ENCODE data around the gene TOP2A.
A peak's percentile ranks its signal among the peaks of the same experiment; 100 is the strongest.

The TOP2A gene

DNA sequence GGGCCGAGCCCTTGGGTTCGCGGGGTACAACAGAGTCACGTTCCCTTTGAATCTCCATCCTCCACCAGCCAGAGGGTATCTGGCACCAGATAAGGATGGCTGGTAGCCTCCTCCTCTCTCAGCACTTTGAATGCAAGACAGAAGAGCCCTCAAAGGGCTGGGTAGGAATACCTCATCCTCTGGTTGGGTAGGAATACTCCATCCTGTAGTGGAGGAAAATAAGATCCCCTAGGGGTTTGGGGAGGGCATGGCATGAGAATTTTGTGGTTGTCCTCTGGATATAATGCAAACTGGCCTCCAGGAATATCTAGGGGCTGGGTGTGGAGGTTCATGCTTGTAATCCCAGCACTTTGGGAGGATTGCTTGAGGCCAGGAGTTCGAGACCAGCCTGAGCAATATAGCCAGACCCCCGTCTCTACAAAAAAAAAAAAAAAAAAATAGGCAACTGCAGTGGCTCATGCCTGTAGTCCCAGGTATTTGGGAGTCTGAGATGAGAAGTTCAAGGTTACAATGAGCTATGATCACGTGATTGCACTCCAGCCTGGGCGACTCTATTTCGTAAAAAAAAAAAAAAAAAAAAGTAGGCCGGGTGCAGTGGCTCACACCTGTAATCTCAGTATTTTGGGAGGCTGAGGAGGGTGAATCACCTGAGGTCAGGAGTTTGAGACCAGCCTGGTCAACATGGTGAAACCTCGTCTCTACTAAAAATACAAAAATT, 28.2 kb upstream of the TOP2A start:
- Histone ChIP-seq H3K9ac (ENCODE audit: low read length in 5 of 5) (peak overlapping the region; percentile 79 to 99 (median 84)), H3K27ac (ENCODE audit: low read depth, low read length) (peak overlapping the region; percentile 94), H3K4me3 (ENCODE audit: low read depth in 1 of 5, low read length in 5 of 5) (peak overlapping the region; percentile 80 to 98 (median 93)), H3K27me3 (ENCODE audit: control insufficient read depth in 5 of 5, insufficient read depth in 4 of 5, low read length in 5 of 5) (no peaks in the 10 kb centered on the region), H3K36me3 (ENCODE audit: control insufficient read depth in 5 of 5, insufficient read depth in 5 of 5, low read length in 5 of 5) (peaks cover 0 to 9% (median 6%) of the 10 kb centered on the region in 5 donors), H3K9me3 (ENCODE audit: control insufficient read depth in 5 of 5, low read length in 5 of 5) (no peaks in the 10 kb centered on the region), H3K4me1 (ENCODE audit: control insufficient read depth in 5 of 5, insufficient read depth in 5 of 5, low read length in 5 of 5) (peaks cover 24 to 83% (median 77%) of the 10 kb centered on the region in 5 donors)

DNA sequence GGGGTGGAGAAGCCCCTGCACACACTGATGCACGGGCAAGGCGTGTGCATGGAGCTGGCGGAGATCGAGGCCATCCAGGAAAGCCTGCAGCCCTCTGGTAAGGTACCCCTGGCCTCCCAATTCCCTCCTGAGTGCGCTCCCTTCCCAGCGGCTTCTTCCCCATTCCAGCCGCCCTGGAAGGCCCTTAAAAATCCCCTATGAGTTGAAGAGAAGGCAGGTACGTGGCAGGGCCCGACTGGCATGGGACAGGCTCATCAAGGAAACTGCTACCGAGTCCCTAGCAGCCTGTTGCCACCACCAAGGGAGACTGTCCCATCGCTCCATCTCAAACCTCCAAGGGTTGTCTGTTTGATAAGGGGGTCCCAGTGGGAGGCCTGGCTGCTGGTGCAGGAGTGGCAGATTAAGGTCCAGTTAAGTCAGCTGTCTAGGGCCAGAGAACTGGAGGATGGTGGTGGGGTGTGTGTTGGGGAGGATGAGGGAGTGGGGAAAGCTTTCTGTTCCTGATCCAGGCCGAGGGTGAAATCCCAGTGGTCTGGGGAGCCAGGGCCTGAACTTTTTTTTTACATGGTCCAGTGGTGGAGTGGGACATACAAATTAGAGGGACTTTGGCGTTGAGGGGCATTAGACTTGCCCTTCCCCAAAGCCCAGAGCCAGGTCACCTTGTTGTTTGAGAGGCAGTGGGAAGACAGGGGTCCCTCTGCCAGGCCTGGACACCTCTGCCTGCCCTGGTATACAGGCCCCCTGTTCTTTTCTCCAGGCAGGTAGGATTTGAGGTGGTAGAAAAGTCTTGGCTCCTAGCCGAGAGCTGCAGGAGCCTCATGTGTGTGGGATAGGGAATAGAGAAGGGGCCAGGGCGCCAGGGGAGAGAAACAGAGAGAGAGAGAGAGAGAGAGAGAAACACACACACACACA, 26.5 kb upstream of the TOP2A start:
- H3K27ac ChIP-seq (ENCODE audit: low read depth, low read length): peak overlapping the region; percentile 94

DNA sequence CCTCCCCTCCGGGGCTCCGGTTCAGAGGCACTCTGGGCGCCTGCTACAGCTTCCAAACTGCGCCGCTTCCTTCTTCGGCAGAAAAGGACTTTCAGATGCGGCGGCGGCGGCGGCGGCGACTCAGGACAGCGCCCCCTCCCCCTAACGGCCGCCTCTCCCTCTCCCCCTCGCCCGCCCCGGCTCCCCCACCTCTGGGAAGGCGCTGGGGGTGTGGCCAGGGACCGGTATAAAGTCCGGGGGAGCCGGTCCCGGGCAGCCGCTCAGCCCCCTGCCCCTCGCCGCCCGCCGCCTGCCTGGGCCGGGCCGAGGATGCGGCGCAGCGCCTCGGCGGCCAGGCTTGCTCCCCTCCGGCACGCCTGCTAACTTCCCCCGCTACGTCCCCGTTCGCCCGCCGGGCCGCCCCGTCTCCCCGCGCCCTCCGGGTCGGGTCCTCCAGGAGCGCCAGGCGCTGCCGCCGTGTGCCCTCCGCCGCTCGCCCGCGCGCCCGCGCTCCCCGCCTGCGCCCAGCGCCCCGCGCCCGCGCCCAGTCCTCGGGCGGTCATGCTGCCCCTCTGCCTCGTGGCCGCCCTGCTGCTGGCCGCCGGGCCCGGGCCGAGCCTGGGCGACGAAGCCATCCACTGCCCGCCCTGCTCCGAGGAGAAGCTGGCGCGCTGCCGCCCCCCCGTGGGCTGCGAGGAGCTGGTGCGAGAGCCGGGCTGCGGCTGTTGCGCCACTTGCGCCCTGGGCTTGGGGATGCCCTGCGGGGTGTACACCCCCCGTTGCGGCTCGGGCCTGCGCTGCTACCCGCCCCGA, 25.7 kb upstream of the TOP2A start, which contains the start of gene IGFBP4:
TSS of gene IGFBP4 (plus strand) at position 255 of the 792 bp plus-strand sequence. CDS start at position 541, 286 bp downstream.
- Histone ChIP-seq H3K9ac (ENCODE audit: low read length in 5 of 5) (peak within 1 kb of the TSS; percentile 79 to 99 (median 84)), H3K4me1 (ENCODE audit: control insufficient read depth in 5 of 5, insufficient read depth in 5 of 5, low read length in 5 of 5) (peaks cover 10 to 60% (median 54%) of the 10 kb centered on the region in 5 donors), H3K4me3 (ENCODE audit: low read depth in 1 of 5, low read length in 5 of 5) (peak within 1 kb of the TSS; percentile 80 to 98 (median 93)), H3K9me3 (ENCODE audit: control insufficient read depth in 5 of 5, low read length in 5 of 5) (no peaks in the 10 kb centered on the region), H3K27ac (ENCODE audit: low read depth, low read length) (peak within 1 kb of the TSS; percentile 94), H3K27me3 (ENCODE audit: control insufficient read depth in 5 of 5, insufficient read depth in 4 of 5, low read length in 5 of 5) (no peaks in the 10 kb centered on the region), H3K36me3 (ENCODE audit: control insufficient read depth in 5 of 5, insufficient read depth in 5 of 5, low read length in 5 of 5) (peaks cover 0 to 6% (median 3%) of the 10 kb centered on the region in 5 donors)

More for the DNA sequence above, 26.5 kb upstream of the TOP2A start:
- peak overlapping the region; percentile 79 to 99 (median 84) for H3K9ac ChIP-seq (ENCODE audit: low read length in 5 of 5)
- no peaks in the 10 kb centered on the region for H3K27me3 ChIP-seq (ENCODE audit: control insufficient read depth in 5 of 5, insufficient read depth in 4 of 5, low read length in 5 of 5)
- peaks cover 16 to 69% (median 62%) of the 10 kb centered on the region in 5 donors for H3K4me1 ChIP-seq (ENCODE audit: control insufficient read depth in 5 of 5, insufficient read depth in 5 of 5, low read length in 5 of 5)
- H3K36me3 ChIP-seq (ENCODE audit: control insufficient read depth in 5 of 5, insufficient read depth in 5 of 5, low read length in 5 of 5): peaks cover 0 to 9% (median 6%) of the 10 kb centered on the region in 5 donors
- H3K4me3 ChIP-seq (ENCODE audit: low read depth in 1 of 5, low read length in 5 of 5): peak overlapping the region; percentile 80 to 98 (median 93)
- no peaks in the 10 kb centered on the region for H3K9me3 ChIP-seq (ENCODE audit: control insufficient read depth in 5 of 5, low read length in 5 of 5)

DNA sequence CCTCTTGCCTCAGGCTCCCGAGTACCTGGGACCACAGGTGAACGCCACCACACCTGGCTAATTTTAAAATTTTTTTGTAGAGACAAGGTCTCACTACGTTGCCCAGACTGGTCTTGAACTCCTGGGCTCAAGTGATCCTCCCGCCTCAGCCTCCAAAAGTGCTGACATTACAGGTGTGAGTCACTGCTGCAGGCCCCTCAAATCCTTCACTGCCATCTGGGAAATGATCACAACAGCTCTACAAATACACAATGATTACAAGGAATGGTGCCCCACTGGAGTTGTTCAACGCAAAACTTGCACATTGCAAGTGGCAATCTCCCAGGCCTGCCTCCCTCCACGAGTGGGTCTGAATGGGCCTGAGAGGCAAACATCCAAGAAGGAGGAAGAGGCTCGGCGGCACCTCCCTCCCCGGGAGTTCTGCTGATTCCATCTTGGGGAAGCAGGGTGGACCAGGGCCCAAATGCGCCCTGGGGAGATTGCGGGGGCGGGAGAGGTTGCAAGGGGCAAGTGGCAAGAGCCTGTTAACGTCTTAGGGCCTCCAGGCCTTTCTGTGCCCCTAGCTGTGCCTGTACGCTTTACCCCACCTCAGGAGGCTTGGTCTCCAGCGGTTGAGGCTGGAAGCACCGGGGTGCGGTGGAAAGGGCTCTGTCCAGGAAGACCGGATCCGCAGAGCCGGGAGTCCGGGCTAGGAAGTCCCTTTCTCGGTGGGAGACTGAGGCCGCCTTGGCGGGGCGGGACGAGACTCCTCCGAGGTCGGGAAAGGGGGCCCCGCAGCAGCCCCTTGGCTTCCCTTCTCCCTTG, 24.9 kb upstream of the TOP2A start:
- peak overlapping the region; percentile 19 to 74 (median 73) for H3K9ac ChIP-seq (ENCODE audit: low read length in 5 of 5)
- no peaks in the 10 kb centered on the region for H3K27me3 ChIP-seq (ENCODE audit: control insufficient read depth in 5 of 5, insufficient read depth in 4 of 5, low read length in 5 of 5)
- no peaks in the 10 kb centered on the region for H3K9me3 ChIP-seq (ENCODE audit: control insufficient read depth in 5 of 5, low read length in 5 of 5)
- H3K4me3 ChIP-seq (ENCODE audit: low read depth in 1 of 5, low read length in 5 of 5): peak overlapping the region; percentile 42 to 98 (median 71)
- peak overlapping the region; percentile 89 for H3K27ac ChIP-seq (ENCODE audit: low read depth, low read length)
- peaks cover 6 to 55% (median 48%) of the 10 kb centered on the region in 5 donors for H3K4me1 ChIP-seq (ENCODE audit: control insufficient read depth in 5 of 5, insufficient read depth in 5 of 5, low read length in 5 of 5)
- peaks cover 0 to 6% (median 2%) of the 10 kb centered on the region in 5 donors for H3K36me3 ChIP-seq (ENCODE audit: control insufficient read depth in 5 of 5, insufficient read depth in 5 of 5, low read length in 5 of 5)

DNA sequence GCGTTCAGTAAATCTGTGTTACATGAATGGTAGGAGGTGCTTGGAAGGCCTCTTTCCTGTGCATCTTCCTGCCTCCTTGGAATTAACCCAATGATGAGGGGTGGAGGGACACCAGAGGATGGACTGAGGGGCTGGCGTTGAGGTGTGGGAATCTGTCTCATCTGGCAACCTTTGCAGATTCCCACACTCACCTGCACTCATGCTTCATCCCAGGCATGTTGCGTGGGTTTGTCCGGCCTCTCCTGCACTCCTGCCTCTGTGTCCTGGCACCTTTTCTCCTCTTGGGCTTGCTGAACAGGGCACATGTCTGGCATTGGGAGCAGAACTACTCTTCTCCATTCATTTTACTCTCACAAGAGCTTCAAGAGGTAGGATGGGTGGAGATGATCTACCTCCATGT, 22.5 kb upstream of the TOP2A start:
- Histone ChIP-seq H3K36me3 (ENCODE audit: control insufficient read depth in 5 of 5, insufficient read depth in 5 of 5, low read length in 5 of 5) (no peaks in the 10 kb centered on the region), H3K27me3 (ENCODE audit: control insufficient read depth in 5 of 5, insufficient read depth in 4 of 5, low read length in 5 of 5) (no peaks in the 10 kb centered on the region), H3K4me1 (ENCODE audit: control insufficient read depth in 5 of 5, insufficient read depth in 5 of 5, low read length in 5 of 5) (peaks cover 5 to 41% (median 36%) of the 10 kb centered on the region in 5 donors), H3K9me3 (ENCODE audit: control insufficient read depth in 5 of 5, low read length in 5 of 5) (no peaks in the 10 kb centered on the region), H3K27ac (ENCODE audit: low read depth, low read length) (no peak overlapping the region), H3K4me3 (ENCODE audit: low read depth in 1 of 5, low read length in 5 of 5) (no peak overlapping the region), H3K9ac (ENCODE audit: low read length in 5 of 5) (no peak overlapping the region)

DNA sequence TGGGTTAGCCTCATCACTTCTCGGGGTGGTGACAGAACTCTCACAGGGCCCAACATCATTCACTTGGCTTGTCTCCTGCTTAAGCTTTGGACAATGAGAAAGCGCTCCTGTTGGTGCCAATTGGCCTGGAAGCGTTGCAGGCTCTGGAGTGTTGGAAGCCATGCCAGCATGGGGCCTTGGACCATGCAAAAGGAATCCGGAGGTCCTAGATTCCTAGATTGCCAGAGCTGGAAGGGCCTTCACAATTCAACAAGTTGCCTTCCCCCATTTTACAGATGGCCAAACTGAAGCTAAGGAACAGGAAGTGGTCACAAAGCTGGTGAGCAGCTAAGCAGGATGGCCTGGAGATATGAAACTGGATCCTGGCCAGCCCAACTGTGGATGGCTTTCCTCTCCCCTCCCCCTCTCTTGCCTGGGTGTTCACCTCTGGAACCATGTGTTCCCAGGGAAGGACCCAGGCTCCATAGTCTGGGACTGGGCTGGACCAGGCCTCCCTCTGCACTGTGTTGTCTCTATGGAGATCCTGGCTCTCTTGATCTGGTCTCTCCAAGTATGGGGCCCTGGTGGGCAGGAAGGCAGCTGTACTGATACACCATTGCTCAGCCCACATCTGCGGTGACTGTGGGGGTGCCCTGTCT, 19.5 kb upstream of the TOP2A start:
- Histone ChIP-seq H3K9ac (ENCODE audit: low read length in 5 of 5) (no peak overlapping the region), H3K9me3 (ENCODE audit: control insufficient read depth in 5 of 5, low read length in 5 of 5) (no peaks in the 10 kb centered on the region), H3K36me3 (ENCODE audit: control insufficient read depth in 5 of 5, insufficient read depth in 5 of 5, low read length in 5 of 5) (no peaks in the 10 kb centered on the region), H3K27me3 (ENCODE audit: control insufficient read depth in 5 of 5, insufficient read depth in 4 of 5, low read length in 5 of 5) (no peaks in the 10 kb centered on the region), H3K27ac (ENCODE audit: low read depth, low read length) (no peak overlapping the region), H3K4me3 (ENCODE audit: low read depth in 1 of 5, low read length in 5 of 5) (no peak overlapping the region), H3K4me1 (ENCODE audit: control insufficient read depth in 5 of 5, insufficient read depth in 5 of 5, low read length in 5 of 5) (peaks cover 2 to 18% (median 15%) of the 10 kb centered on the region in 5 donors)

DNA sequence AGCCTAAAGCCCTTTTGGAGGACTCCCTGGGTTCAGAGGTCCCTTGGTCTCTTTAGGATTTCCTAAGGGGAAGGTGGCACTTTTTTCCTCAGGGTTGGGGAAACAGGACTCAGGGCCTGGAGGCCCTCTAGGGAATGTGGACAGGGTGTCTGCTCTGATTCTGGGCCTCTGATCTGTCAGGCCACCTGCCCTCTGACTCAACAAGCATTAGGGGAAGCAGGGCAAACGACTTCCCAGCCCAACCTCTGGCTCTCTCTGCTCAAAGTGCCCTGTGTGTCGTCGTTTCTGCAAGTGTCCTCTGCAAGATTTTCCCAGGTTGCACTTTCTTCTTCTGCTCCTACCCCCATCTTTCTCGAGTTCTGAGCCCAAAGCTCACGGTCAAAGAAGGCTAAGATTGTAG, 18.9 kb upstream of the TOP2A start:
- H3K4me1 ChIP-seq (ENCODE audit: control insufficient read depth in 5 of 5, insufficient read depth in 5 of 5, low read length in 5 of 5): peaks cover 2 to 17% (median 14%) of the 10 kb centered on the region in 5 donors
- H3K9ac ChIP-seq (ENCODE audit: low read length in 5 of 5): no peak overlapping the region

DNA sequence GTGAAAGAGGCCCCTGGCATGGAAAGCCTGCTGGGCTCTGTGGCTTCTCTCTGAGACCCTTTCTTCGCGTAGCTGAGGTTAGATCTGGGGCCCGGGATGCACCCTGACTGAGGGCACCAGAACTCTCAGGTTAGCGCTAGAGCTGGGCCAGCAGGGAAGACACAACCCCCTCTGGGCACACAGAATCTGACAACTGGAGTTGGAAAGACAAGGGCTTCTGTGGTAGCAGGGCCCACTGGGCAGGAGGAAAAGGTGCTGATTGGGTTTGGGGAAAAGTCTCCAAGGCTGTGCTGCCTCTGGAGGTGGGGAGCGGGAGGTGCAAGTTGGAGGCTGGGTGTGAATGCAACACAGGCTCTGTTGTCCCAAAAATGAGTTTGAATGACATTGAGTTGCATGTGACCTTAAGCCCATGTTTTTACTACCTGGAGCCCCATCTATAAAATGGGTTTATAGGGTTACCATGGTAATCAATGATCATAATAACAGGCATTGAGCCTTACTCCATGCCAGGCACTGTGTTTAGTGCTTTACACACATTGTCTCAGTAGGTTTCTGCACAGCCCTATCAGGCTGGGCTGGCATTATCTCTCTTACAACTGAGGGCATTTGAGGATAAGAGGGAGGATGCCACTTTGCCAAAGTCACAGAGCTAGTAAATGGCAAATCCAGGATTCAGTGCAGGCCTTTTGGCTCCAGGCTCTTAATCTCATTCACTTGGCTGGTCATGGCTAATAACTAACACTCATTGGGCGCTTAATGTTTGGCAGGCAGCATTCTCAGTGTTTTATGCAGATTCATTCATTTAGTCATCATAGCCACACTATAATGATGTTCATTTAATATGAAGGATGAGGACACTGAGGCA, 16.1 kb upstream of the TOP2A start:
- Histone ChIP-seq H3K9ac (ENCODE audit: low read length in 5 of 5) (peak overlapping the region in 2 of 5 donors; percentile 13 to 25), H3K36me3 (ENCODE audit: control insufficient read depth in 5 of 5, insufficient read depth in 5 of 5, low read length in 5 of 5) (no peaks in the 10 kb centered on the region), H3K4me1 (ENCODE audit: control insufficient read depth in 5 of 5, insufficient read depth in 5 of 5, low read length in 5 of 5) (peaks cover 2 to 14% (median 13%) of the 10 kb centered on the region in 5 donors), H3K27ac (ENCODE audit: low read depth, low read length) (no peak overlapping the region), H3K4me3 (ENCODE audit: low read depth in 1 of 5, low read length in 5 of 5) (no peak overlapping the region), H3K27me3 (ENCODE audit: control insufficient read depth in 5 of 5, insufficient read depth in 4 of 5, low read length in 5 of 5) (no peaks in the 10 kb centered on the region), H3K9me3 (ENCODE audit: control insufficient read depth in 5 of 5, low read length in 5 of 5) (no peaks in the 10 kb centered on the region)

More for the DNA sequence above, 18.9 kb upstream of the TOP2A start:
- Histone ChIP-seq H3K36me3 (ENCODE audit: control insufficient read depth in 5 of 5, insufficient read depth in 5 of 5, low read length in 5 of 5) (no peaks in the 10 kb centered on the region), H3K4me3 (ENCODE audit: low read depth in 1 of 5, low read length in 5 of 5) (no peak overlapping the region), H3K27me3 (ENCODE audit: control insufficient read depth in 5 of 5, insufficient read depth in 4 of 5, low read length in 5 of 5) (no peaks in the 10 kb centered on the region), H3K9me3 (ENCODE audit: control insufficient read depth in 5 of 5, low read length in 5 of 5) (no peaks in the 10 kb centered on the region), H3K27ac (ENCODE audit: low read depth, low read length) (no peak overlapping the region)

All from subcutaneous abdominal adipose tissue (tissue), 5 donors.